Measurements from ENCODE around the gene MYO7B.

Gene MYO7B

DNA sequence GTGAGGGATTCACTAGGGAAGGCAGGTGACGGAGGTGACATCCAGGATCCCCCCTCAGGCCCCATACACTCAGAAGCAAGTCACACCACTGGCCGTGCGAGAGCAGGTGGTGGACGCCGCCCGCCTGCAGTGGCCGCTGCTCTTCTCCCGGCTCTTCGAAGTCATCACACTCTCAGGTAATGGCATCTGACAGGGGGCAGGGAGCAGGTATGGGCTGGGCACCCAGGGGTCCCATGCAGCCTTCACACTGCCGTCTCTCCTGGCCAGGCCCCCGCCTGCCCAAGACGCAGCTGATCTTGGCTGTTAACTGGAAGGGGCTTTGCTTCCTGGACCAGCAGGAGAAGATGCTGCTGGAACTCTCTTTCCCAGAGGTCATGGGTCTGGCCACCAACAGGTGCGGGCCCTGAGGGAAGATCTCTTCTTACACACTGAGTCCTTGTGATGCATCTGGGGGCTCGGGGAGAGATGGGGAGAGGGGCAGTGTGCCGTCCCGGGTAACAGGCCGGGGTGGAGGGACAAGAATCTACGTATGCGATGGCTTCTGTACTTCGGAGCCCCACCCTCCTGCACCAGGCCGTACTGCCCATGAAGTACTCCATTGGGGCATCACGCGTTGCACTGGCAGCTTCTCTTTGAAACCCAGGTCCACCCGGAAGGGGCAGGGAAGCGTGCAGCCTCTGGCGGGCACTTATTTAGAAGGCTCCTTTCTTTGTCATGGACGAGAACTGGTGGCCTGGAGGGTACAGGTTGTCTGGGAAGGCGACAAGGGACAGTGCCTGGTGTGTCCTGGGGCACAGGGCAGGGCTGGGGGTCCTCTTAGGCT lies 91.6 kb downstream of the MYO7B start:
- DNase-seq (ENCODE audit: low spot score): no peak

DNA sequence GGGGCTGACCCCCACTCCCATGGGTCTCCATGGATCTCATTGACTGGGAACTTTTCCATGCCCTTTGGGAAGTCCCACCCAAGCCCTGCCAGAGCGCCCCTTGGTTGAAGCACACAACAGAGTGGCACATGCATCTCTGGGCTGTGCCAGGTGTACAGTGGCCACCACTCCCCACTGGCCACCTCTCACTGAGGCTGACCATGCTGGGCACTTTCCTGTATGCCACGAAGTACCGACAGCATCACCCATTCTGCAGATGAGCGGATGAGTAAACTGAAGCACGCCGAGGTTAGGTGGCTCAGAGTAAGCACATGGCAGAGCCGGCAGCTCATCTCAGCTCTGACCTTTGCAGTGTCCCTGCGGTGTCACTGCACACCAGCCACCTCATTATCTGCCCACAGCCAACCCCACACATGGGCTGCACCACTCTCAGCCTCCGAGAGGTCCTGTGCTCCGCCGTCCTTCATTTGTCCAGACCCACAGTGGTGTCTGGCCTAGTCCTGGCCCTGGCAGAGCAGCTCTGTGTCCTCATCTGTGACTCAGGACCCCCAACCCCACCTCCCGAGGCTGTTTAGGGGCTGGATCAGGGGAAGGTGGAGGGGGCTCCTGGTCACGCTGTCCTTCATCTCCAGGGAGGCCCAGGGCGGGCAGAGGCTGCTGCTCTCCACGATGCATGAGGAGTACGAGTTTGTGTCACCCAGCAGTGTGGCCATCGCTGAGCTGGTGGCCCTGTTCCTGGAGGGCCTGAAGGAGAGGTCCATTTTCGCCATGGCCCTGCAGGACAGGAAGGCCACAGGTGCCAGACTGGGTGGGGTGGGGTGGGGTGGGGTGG lies 92.5 kb downstream of the MYO7B start:
- DNase-seq (ENCODE audit: low spot score): no peak

DNA sequence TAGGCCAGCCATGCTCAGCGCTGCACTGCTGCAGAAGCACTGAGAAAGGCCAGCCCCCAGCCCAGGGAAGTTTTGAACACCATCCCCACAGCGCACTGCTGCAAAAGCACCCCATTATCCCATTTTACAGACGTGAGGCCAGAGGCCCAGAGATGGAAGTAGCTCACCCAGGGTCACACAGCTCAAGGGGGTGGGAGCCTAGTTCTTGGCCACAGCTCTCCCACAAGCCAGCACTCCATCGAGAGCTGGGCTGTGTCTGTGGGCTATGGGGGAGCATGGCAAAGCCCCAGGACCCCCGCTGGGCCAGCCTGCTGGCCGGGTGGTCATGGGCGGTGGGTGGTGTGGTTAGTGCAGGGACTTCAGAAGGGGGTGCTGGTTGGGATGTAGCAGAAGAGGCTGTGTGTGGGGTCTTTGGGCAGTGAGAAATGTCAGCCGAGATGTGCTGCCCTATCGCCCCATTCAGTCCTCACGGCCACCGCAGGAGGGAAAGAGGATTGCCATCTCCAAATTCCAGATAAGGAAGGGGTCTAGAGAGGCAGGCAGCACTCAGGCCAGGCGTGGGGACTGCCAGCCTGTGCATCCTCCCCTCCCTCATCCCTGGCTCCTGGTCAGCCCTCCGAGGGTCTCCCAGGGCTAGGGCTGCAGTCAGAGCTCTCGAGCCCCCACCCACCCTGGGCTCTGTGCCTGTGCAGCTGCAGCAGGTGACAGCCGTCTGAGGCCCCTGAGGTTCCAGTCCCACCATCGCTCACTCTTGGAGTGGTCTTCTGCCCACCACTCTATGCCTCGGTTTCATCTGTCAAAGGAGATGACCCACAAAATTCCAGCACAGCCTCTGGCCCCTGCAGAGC lies 93.5 kb downstream of the MYO7B start:
- no peak for DNase-seq (ENCODE audit: low spot score)

DNA sequence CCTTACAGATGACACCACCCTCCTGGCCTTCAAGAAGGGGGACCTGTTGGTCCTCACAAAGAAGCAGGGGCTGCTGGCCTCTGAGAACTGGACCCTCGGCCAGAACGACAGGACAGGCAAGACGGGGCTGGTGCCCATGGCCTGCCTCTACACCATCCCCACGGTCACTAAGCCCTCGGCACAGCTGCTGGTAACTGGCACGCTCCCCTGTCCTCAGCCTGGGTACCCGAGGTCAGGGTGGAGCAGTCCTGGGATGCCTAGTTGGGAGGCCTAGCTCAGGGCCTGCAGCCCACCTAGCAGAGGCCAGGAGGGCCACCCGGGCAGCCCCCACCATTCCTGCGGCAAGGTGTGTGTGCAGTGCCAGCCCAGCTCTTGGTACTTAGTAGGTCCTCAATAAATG lies 94.2 kb downstream of the MYO7B start:
- no peak for DNase-seq (ENCODE audit: low spot score)

DNA sequence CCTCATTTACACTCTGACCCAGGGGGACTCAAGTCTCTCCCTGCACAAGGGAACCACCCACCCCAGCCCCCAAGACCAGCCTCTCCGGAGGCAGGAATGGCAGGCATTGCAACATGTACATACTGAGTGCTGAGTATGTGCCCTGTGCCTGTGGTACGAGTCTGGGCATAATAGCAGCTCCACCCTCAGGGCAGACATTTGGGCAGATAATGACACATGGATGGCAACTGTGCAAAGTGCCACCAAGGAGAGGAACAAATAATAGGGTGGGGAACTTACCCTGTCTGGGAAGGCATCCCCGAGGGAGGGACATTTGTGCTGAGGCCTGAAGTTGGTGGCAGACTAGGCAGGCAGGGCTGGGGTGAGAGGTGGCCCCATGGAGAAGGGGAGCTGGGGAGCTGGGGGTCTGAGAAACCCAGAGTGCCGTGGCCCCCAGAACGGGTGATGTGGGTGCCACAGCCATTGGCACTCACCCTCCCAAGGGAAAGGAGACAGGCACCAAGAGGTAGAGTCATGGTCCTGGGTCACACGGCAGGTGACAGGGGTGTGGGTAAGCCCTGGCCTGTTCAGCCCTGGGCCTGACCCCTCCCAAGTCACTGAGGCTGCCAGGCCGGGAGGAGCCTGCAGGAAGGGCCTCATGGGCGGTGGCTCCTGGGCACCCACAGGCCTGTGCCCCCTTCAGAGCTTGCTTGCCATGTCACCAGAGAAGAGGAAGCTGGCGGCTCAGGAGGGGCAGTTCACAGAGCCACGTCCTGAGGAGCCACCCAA lies 94.8 kb downstream of the MYO7B start:
- no peak for DNase-seq (ENCODE audit: low spot score)

DNA sequence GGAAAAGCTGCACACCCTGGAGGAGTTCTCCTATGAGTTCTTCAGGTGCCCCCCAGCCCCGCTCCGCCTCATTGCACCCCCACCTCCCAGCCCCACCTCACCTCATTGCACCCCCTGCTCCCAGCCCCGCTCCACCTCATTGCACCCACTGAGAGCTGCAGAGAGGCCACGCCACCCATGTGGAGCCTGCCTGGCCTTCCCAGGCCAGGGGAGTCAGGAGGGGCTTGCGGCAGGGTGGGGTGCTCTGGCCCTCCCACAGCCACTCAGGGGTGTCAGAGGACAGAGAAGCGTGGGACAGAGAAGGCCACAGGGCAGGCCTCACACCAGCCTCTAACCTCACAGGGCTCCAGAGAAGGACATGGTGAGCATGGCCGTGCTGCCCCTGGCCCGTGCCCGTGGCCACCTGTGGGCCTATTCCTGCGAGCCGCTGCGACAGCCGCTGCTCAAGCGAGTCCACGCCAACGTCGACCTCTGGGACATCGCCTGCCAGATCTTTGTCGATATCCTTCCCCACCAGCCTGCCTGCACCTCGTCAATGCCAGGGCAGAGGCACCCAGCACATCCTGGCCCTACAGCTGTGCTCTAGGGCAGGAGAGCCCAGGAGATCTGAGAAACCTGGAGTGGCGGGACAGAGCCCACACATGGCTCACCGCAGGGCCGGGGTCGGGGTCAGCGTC lies 95.5 kb downstream of the MYO7B start:
- no peak for DNase-seq (ENCODE audit: low spot score)

DNA sequence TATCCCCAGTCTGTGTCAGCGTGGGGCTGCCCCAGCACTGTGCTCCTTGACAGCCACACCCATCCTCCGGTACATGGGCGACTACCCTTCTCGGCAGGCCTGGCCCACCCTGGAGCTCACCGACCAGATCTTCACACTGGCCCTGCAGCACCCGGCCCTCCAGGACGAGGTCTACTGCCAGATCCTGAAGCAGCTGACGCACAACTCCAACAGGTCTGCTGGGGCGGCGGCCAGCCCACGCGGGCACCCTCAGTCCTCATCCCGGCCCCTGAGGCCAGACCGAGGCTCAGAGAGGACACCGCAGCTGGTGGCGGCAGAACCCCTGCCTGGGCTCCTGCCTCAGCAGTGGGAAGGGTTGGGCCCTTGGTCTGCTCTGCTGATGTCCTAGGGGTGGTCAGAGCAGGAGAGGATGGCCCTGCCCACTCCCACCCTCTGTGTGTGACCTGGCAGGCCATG lies 96.1 kb downstream of the MYO7B start:
- no peak for DNase-seq (ENCODE audit: low spot score)

DNA sequence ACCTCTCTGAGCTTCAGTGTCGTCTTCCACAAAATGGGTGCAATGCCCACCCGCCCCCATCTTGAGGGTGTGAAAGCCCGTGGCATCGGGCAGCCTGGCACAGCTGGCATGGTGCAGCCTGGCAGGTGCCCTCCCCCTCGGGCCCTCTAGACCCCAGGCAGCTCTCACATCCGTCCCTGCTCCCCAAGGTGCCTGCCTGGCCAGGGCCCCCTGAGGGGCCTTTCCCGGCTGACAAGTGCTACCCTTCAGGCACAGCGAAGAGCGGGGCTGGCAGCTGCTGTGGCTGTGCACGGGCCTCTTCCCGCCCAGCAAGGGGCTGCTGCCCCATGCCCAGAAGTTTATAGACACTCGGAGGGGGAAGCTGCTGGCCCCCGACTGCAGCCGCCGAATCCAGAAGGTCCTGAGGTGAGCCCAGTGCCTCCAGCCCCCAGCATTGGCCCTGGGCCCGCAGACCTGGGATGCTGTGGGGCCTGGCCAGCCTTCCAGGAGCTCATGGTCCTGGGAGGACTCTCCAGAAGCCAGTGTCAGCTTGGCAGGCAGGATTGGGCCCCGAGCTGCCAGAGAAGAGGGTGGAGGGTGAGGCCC lies 96.6 kb downstream of the MYO7B start:
- DNase-seq (ENCODE audit: low spot score): no peak

DNA sequence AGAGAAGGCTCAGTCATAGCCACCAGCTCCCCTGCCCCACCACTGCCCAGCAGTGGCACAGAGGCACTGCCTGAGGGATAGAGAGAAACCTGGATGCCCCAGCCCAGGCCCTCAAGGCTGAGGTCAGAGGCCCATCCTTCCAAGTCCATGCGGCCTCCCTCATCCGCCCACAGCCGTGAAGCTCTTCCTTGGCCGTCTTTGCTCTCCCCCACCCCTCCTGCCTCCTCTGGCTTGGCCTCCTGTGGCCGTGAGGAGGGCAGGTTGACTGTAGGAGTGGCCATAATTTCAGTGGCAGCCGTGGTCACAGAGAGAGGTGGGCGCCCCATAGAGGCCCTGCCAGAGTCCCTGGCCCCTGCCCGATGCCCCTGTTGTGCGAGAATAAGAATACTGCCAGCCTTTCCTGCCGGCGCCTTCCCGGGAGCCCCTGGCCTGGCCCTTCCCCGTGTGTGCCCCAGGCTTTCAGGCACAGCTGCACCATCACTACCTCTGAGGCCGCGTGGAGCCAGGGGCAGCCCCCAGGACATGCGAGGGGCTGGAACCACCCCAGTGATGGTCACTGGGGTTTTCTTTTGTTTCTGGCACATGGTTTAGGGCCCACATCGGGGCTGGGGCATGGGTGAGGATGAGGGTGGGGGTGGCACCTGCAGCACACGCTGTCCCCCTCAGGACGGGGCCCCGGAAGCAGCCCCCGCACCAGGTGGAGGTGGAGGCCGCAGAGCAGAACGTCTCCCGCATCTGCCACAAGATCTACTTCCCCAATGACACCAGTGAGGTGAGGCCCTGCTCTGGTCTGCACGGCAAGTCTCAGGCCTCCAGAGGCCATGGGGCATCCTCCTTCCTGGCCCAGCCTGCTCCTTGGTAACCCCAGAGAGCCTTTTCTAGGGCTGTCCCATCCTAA lies 97.4 kb downstream of the MYO7B start:
- no peak for DNase-seq (ENCODE audit: low spot score)

DNA sequence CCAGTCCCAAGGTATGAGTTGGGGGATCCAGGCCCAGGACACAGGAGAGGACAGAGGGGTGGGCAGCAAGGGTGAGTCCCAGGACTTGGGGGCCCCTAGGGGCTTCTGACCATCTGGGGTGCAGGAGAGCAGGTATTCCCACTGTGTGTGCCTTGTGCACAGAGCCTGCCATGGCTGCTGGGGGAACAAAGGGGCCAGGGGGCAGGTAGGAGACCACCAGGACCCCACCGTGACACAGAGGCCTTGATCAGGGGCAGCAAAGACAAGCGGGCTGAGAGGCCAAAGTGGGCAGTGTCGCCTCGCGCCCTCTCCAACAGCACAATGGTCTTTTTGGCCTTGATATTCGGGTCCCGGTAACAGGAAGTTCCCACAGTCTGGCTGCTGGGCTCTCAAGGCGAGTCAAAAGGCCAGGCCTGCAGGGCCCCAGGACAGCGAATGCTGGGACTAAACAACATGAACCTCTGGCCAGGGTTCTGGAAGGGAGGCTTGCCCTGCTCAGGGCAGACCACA lies 98.1 kb downstream of the MYO7B start:
- DNase-seq (ENCODE audit: low spot score): no peak

DNA sequence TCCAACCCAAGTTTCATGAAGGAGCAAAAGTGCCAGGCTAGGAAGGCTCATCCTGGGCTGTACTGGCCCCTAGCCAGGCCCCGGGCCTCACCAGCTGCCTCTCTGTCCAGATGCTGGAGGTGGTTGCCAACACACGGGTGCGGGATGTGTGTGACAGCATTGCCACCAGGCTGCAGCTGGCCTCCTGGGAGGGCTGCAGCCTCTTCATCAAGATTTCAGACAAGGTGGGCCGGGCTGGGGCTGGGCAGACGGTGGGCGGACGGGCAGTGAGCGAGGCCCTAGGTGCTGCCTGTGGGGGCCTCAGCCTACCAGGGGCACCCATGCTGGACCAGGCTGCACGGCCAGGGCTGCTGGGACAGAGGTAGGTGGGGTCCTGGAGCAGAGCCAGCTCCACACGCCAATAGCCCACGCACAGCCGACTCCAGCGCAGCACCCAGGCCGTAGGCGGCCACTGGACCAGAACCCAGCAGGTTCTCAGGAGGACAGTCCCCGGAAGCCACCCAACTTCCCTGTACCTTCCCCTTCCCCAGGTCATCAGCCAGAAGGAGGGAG lies 98.7 kb downstream of the MYO7B start:
- no peak for DNase-seq (ENCODE audit: low spot score)

DNA sequence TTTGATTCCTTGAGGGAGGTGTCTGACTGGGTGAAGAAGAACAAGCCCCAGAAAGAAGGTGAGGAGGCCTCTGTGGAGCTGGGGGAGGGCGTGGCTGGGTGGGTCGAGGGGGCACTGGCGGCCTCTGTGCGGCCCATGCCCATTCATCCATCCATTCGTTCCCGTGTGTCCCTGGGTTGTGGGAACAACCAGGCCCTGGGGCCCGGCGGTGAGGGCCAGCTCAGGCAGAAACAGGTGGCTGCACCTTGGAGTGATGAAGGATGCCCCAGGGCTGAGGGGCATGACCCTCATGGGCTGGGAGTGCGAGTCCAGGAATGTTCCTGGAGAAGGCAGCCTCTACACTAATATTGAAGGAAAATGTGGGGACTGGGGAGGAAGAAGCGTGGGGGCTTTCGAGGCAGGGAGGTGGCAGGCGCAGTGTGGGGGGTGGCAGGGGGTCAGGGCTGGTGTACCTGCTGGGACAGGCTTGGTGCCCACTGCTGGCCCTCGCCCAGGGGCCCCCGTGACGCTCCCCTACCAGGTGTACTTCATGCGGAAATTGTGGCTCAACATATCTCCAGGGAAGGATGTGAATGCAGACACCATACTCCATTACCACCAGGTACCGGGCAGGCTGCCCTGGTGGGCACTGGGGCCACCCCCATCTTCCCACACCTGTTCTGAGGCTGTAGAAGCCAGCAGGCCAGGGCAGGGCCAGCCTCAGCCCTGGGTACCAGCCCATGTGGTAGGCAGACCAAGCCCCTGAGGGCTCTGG lies 99.3 kb downstream of the MYO7B start:
- no peak for DNase-seq (ENCODE audit: low spot score)

DNA sequence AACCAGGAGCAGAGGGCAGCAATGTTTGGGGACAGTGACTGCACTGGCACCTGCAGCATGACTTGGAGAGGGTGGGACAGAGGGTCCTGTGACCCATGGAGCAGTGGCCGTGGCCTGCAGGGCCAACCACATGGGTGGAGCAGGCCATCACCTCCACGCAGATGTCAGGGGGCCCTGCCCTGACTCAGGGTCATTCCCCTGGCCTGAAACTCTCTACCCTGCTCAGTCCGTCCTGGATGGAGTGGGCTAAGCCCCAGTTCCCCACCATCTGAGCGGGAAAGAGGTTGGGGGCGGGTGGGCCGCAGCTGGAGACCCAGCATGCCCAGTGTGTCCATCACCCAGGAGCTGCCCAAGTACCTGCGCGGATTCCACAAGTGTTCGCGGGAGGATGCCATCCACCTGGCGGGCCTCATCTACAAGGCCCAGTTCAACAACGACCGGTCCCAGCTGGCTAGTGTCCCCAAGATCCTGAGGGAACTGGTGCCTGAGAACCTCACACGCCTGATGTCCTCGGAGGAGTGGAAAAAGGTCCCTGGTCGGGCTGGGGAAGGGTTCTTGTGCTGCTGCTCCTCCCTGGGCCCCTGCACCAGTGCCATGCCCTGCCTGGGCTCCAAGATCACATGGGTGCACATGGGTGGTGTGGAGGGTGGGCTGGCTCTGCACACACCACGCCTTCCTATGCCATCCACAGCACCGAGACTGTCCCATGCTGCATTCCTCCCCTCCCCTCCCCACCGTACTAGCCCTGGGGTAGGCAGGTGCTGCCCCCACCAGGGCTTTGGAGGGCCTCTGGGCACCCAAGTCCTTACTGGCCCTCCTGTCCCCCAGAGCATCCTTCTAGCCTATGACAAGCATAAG lies 100.1 kb downstream of the MYO7B start:
- DNase-seq (ENCODE audit: low spot score): no peak

DNA sequence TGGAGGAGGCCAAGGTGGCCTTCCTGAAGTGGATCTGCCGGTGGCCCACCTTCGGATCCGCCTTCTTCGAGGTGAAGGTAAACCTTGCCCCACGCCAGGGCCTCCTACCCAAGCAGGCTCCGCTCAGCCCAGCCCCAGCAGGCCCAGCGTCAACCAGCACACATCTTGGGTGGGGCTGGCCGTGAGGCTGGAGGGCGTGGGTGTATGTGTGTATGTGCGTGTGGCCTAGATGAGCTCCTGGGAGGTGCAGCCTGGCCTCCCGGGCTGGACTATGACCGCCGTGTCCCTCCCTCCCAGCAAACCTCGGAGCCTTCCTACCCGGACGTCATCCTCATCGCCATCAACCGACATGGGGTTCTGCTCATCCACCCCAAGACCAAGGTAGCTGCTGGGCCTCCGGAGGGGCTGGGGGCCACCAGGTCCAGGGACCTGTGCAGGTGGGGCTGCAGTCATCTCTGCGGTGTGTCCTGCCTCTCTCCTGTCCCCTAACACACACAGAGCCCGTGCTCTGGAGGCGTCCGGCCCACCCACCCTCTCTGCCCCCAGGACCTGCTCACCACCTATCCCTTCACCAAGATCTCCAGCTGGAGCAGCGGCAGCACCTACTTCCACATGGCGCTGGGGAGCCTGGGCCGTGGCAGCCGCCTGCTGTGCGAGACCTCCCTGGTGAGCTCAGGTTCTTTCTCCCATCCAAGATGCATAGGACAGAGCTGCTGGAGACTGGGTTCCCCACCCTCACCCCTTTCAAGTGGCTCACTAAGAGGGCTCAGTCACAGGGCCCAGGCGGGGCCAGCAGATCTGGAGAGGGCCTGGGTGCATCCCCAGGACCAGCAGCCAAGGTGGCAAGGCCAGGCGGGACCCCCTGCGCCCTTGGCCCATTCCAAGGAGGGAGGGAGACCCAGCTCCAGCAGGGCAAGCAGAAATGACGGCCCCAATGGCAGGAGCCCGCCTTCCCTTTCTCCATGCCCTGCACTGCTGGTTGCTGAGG lies 101.1 kb downstream of the MYO7B start:
- DNase-seq (ENCODE audit: low spot score): no peak

DNA sequence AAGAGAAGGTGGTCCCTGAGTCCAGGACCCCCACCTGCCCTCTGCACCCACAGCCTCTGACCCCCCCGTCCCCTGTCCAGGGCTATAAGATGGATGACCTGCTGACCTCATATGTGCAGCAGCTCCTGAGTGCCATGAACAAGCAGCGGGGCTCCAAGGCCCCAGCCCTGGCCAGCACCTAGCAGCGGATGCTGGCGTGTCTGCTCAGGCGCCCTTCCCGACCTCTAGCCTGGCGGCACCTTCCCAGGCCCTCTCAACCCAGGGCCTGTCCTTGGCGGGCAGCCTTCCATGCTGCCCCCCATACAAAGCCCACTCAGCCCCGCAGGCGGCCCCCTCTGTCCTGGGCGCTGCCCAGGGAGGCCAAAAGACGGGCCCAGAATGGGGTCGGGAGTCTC lies 101.8 kb downstream of the MYO7B start:
- DNase-seq (ENCODE audit: low spot score): no peak

DNA sequence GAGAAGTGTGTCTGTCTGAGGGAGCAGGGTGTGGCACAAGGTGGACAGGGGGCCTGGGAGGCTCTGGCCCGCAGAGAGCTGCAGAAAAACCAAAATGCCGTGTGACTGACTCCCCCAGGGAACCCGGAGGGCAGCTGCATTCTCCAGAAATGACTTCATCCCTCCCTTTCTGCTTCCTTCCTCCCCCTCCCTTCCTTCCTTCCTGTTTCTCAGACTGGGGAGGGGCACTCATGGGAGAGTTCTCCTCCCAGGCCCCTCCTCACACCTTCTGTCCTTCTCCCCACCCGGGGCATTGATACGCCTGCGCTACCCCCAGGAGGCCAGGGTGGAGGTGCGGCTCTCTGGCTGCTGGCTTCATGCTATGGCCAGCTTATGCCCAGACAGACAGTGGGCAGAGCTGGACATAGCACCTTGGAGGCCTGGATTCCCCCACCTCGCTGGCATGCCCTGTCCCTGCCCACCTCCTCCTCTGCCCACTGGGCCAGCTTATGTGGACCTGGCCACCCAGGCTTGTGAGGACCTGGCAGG lies 102.3 kb downstream of the MYO7B start:
- peak; percentile 38 for DNase-seq (ENCODE audit: low spot score)

All from RKO (cell line).